22Rv1 (cell line): Measurements from ENCODE around the gene SLC22A17.

Source experiments
- ZFX ChIP-seq: fragments of 450-650 bp; IDR thresholded peaks from 2 replicates; pipeline ENCODE4 v1.6.1; 2017; ENCODE audit warnings: antibody characterized with exemption, borderline replicate concordance
- TF ChIP-seq, protein P1 (sequence below): fragments of 450-650 bp; IDR thresholded peaks from 2 replicates; pipeline ENCODE4 v1.5.1; 2017; ENCODE audit warnings: mild to moderate bottlenecking

- TF ChIP-seq, protein P1, sequence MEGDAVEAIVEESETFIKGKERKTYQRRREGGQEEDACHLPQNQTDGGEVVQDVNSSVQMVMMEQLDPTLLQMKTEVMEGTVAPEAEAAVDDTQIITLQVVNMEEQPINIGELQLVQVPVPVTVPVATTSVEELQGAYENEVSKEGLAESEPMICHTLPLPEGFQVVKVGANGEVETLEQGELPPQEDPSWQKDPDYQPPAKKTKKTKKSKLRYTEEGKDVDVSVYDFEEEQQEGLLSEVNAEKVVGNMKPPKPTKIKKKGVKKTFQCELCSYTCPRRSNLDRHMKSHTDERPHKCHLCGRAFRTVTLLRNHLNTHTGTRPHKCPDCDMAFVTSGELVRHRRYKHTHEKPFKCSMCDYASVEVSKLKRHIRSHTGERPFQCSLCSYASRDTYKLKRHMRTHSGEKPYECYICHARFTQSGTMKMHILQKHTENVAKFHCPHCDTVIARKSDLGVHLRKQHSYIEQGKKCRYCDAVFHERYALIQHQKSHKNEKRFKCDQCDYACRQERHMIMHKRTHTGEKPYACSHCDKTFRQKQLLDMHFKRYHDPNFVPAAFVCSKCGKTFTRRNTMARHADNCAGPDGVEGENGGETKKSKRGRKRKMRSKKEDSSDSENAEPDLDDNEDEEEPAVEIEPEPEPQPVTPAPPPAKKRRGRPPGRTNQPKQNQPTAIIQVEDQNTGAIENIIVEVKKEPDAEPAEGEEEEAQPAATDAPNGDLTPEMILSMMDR: no peak
- TF ChIP-seq ZFX: no peak
Measured at GRCh38 chr14:23380976-23381375, 28.3 kb upstream of the SLC22A17 start.
